ENCODE results near the gene LRRFIP1. TPM values are rescaled to one million over a fixed set of nuclear protein-coding genes. Genes with fewer than 3 reads are reported as not detected.

LRRFIP1 gene
- polyA plus RNA-seq, 2 of the 4 experiments (the other 2 are of a cell fraction): 75.6 to 93.0 TPM

GRCh38 chr2:237746302-237747080 is 119.1 kb downstream of the LRRFIP1 start:
- DNase-seq (ENCODE audit: low read depth in 1 of 2, low spot score in 1 of 2) (no peak), FAIRE-seq (no peak), ATAC-seq (no peak)
- TF ChIP-seq FOXS1 (CRISPR knock-in tag; IDR thresholded peaks at IDR 0.05) (no peak), EHMT2 (IDR thresholded peaks at IDR 0.05; ENCODE audit: low read depth) (no peak), EP300 (IDR thresholded peaks at IDR 0.05) (no peak), CBX2 (IDR thresholded peaks at IDR 0.05; ENCODE audit: borderline replicate concordance, low read depth) (no peak), HMGXB4 (CRISPR knock-in tag; IDR thresholded peaks at IDR 0.05; ENCODE audit: borderline replicate concordance) (no peak), HES2 (IDR thresholded peaks at IDR 0.05) (no peak), JUN (IDR thresholded peaks at IDR 0.05) (no peak), RFX5 (IDR thresholded peaks at IDR 0.05) (no peak), NPAS2 (CRISPR knock-in tag; IDR thresholded peaks at IDR 0.05; ENCODE audit: borderline replicate concordance) (no peak), CTCF (IDR thresholded peaks at IDR 0.05) (no peak), MAZ (IDR thresholded peaks at IDR 0.05; ENCODE audit: borderline replicate concordance, low read depth, low read length) (no peak), ZSCAN20 (CRISPR knock-in tag; IDR thresholded peaks at IDR 0.05) (no peak), HOXA7 (CRISPR knock-in tag; IDR thresholded peaks at IDR 0.05) (no peak), ZNF302 (CRISPR knock-in tag; IDR thresholded peaks at IDR 0.05) (no peak), ATOH8 (CRISPR knock-in tag; IDR thresholded peaks at IDR 0.05; ENCODE audit: low read depth) (no peak), JUNB (IDR thresholded peaks at IDR 0.05) (no peak), KDM1A (IDR thresholded peaks at IDR 0.05; ENCODE audit: low read depth) (no peak)
- Histone ChIP-seq H3K9me3 (no peaks in the 10 kb centered on the region), H3K4me1 (peaks cover 23% of the 10 kb centered on the region), H3K4me2 (no peak overlapping the region), H3K4me3 (no peak overlapping the region), H3K27ac (no peak overlapping the region)
- ChIA-PET CTCF (interaction anchor here (2.0 to 11.9 kb wide), 11 partner anchors 9 to 174 kb away, joined by 6 to 295 read pairs (median 25); no protein-coding TSS in a partner anchor), POLR2A (interaction anchor here (0.7 kb wide), 1 partner anchor 1353 kb away, joined by 3 read pairs; no protein-coding TSS in a partner anchor)
- 91% methylated on average over 15 of the region's 15 CpGs for WGBS (ENCODE audit: missing lambda C conversion rate)

- no peaks in the 10 kb centered on the region for H3K9me3 ChIP-seq
- ChIA-PET CTCF (interaction anchor here (0.7 to 11.9 kb wide), 8 partner anchors 9 to 420 kb away, joined by 3 to 295 read pairs (median 38); no protein-coding TSS in a partner anchor), POLR2A (no interaction called here)
- FAIRE-seq (no peak), DNase-seq (ENCODE audit: low read depth in 1 of 2, low spot score in 1 of 2) (no peak), ATAC-seq (no peak)
- H3K4me1 ChIP-seq: peaks cover 20% of the 10 kb centered on the region
- no peak overlapping the region for H3K4me3 ChIP-seq
- TF ChIP-seq MAFK (IDR thresholded peaks at IDR 0.05; ENCODE audit: partially characterized antibody): no peak
- no peak overlapping the region for H3K4me2 ChIP-seq
- no peak overlapping the region for H3K27ac ChIP-seq
- WGBS (ENCODE audit: missing lambda C conversion rate): 93% methylated on average over 9 of the region's 9 CpGs
Measured at GRCh38 chr2:237747189-237747588, 119.8 kb downstream of the LRRFIP1 start.

Data from A549 (cell line).